ENCODE results near the gene LOXL3.
A peak's percentile ranks its signal among the peaks of the same experiment; 100 is the strongest.

LOXL3 gene

GRCh38 chr2:74510272-74510671 is 43.5 kb downstream of the LOXL3 start:
- Histone ChIP-seq H3K4me1 (peaks cover 43% of the 10 kb centered on the region), H3K4me2 (no peak overlapping the region), H3K9ac (no peak overlapping the region), H3K4me3 (no peak overlapping the region), H3K27me3 (peaks cover 81% of the 10 kb centered on the region), H3K9me3 (peaks cover 13% of the 10 kb centered on the region; the same call in 1 of the 2 replicates), H4K20me1 (peaks cover 29% of the 10 kb centered on the region), H3K36me3 (peaks cover 9% of the 10 kb centered on the region), H3K27ac (no peak overlapping the region)
- no peak for TF ChIP-seq Cebpa-rat (IDR thresholded peaks at IDR 0.05)

- no peak for TF ChIP-seq Cebpa-rat (IDR thresholded peaks at IDR 0.05)
- Histone ChIP-seq H3K4me2 (peak overlapping the region; percentile 95), H3K4me1 (peaks cover 33% of the 10 kb centered on the region), H4K20me1 (peaks cover 15% of the 10 kb centered on the region; the same call in 1 of the 2 replicates), H3K4me3 (peak overlapping the region; percentile 82), H3K27me3 (peaks cover 81% of the 10 kb centered on the region), H3K9ac (peak overlapping the region; percentile 98), H3K27ac (peak overlapping the region; percentile 99), H3K36me3 (peaks cover 15% of the 10 kb centered on the region), H3K9me3 (0 out of 2 replicates have a peak, but pooled peaks cover 2% of the 10 kb centered on the region)
Observed at GRCh38 chr2:74507926-74508520, 45.7 kb downstream of the LOXL3 start.

GRCh38 chr2:74507145-74507925 is 46.4 kb downstream of the LOXL3 start, which contains the start of gene PCGF1:
Gene PCGF1, minus strand, starts transcription at chr2:74507695. Its CDS starts 27 bp downstream, at chr2:74507668.
- no peak; the same call in 1 of the 2 replicates for TF ChIP-seq Cebpa-rat (IDR thresholded peaks at IDR 0.05)
- Histone ChIP-seq H3K27ac (peak within 1 kb of the TSS; percentile 99), H3K36me3 (peaks cover 15% of the 10 kb centered on the region), H3K27me3 (peaks cover 81% of the 10 kb centered on the region), H4K20me1 (0 out of 2 replicates have a peak, but pooled peaks cover 13% of the 10 kb centered on the region), H3K4me2 (peak within 1 kb of the TSS; percentile 95), H3K4me3 (peak within 1 kb of the TSS; percentile 82), H3K4me1 (peaks cover 39% of the 10 kb centered on the region), H3K9ac (peak within 1 kb of the TSS; percentile 98), H3K9me3 (no peaks in the 10 kb centered on the region)

GRCh38 chr2:74505448-74506246 is 48.1 kb downstream of the LOXL3 start:
- Histone ChIP-seq H3K36me3 (peaks cover 15% of the 10 kb centered on the region), H4K20me1 (peaks cover 27% of the 10 kb centered on the region), H3K9ac (0 out of 2 replicates have a peak overlapping the region, but pooled peaks have one; percentile 3), H3K4me3 (no peak overlapping the region), H3K4me2 (peak overlapping the region; percentile 76), H3K4me1 (peaks cover 39% of the 10 kb centered on the region), H3K27ac (no peak overlapping the region), H3K9me3 (no peaks in the 10 kb centered on the region), H3K27me3 (peaks cover 81% of the 10 kb centered on the region)
- no peak for TF ChIP-seq Cebpa-rat (IDR thresholded peaks at IDR 0.05)

- H3K27ac ChIP-seq, result no peak overlapping the region
- no peak overlapping the region for H3K4me2 ChIP-seq
- peaks cover 15% of the 10 kb centered on the region for H3K36me3 ChIP-seq
- H3K9ac ChIP-seq, result no peak overlapping the region
- TF ChIP-seq Cebpa-rat (IDR thresholded peaks at IDR 0.05), result no peak
- peaks cover 81% of the 10 kb centered on the region for H3K27me3 ChIP-seq
- H3K4me3 ChIP-seq, result no peak overlapping the region
- H4K20me1 ChIP-seq, result peaks cover 37% of the 10 kb centered on the region
- H3K4me1 ChIP-seq, result peaks cover 39% of the 10 kb centered on the region
- no peaks in the 10 kb centered on the region for H3K9me3 ChIP-seq
Observed at GRCh38 chr2:74504591-74504990, 49.2 kb downstream of the LOXL3 start.

- no peak for TF ChIP-seq Cebpa-rat (IDR thresholded peaks at IDR 0.05)
- peaks cover 15% of the 10 kb centered on the region for H3K36me3 ChIP-seq
- no peak overlapping the region for H3K4me3 ChIP-seq
- peaks cover 81% of the 10 kb centered on the region for H3K27me3 ChIP-seq
- no peak overlapping the region for H3K27ac ChIP-seq
- no peak overlapping the region; the same call in 1 of the 2 replicates for H3K4me2 ChIP-seq
- H3K9me3 ChIP-seq, result no peaks in the 10 kb centered on the region
- no peak overlapping the region for H3K9ac ChIP-seq
- peaks cover 39% of the 10 kb centered on the region for H3K4me1 ChIP-seq
- H4K20me1 ChIP-seq, result peaks cover 45% of the 10 kb centered on the region
Observed at GRCh38 chr2:74503506-74504475, 50.0 kb downstream of the LOXL3 start.

GRCh38 chr2:74502720-74503505 is 50.8 kb downstream of the LOXL3 start:
- H3K4me2 ChIP-seq, result no peak overlapping the region; the same call in 1 of the 2 replicates
- H3K4me3 ChIP-seq, result no peak overlapping the region
- H4K20me1 ChIP-seq, result peaks cover 54% of the 10 kb centered on the region
- no peak for TF ChIP-seq Cebpa-rat (IDR thresholded peaks at IDR 0.05)
- peaks cover 15% of the 10 kb centered on the region for H3K36me3 ChIP-seq
- H3K4me1 ChIP-seq, result peaks cover 33% of the 10 kb centered on the region
- no peak overlapping the region for H3K9ac ChIP-seq
- H3K9me3 ChIP-seq, result no peaks in the 10 kb centered on the region; the same call in 1 of the 2 replicates
- peaks cover 81% of the 10 kb centered on the region for H3K27me3 ChIP-seq
- H3K27ac ChIP-seq, result no peak overlapping the region

GRCh38 chr2:74502147-74502719 is 51.5 kb downstream of the LOXL3 start:
- Histone ChIP-seq H4K20me1 (peaks cover 61% of the 10 kb centered on the region), H3K4me3 (no peak overlapping the region), H3K36me3 (peaks cover 15% of the 10 kb centered on the region), H3K9me3 (no peaks in the 10 kb centered on the region; the same call in 1 of the 2 replicates), H3K4me1 (peaks cover 31% of the 10 kb centered on the region), H3K27me3 (peaks cover 88% of the 10 kb centered on the region), H3K4me2 (no peak overlapping the region), H3K9ac (no peak overlapping the region), H3K27ac (no peak overlapping the region)
- no peak for TF ChIP-seq Cebpa-rat (IDR thresholded peaks at IDR 0.05)

All from BLaER1 (cell line).